ENCODE data around the gene THSD4.

- TF ChIP-seq, protein P1, sequence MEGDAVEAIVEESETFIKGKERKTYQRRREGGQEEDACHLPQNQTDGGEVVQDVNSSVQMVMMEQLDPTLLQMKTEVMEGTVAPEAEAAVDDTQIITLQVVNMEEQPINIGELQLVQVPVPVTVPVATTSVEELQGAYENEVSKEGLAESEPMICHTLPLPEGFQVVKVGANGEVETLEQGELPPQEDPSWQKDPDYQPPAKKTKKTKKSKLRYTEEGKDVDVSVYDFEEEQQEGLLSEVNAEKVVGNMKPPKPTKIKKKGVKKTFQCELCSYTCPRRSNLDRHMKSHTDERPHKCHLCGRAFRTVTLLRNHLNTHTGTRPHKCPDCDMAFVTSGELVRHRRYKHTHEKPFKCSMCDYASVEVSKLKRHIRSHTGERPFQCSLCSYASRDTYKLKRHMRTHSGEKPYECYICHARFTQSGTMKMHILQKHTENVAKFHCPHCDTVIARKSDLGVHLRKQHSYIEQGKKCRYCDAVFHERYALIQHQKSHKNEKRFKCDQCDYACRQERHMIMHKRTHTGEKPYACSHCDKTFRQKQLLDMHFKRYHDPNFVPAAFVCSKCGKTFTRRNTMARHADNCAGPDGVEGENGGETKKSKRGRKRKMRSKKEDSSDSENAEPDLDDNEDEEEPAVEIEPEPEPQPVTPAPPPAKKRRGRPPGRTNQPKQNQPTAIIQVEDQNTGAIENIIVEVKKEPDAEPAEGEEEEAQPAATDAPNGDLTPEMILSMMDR (IDR thresholded peaks at IDR 0.05; ENCODE audit: poor library complexity, severe bottlenecking) = no peak
- TF ChIP-seq EZH2 (IDR thresholded peaks at IDR 0.05; ENCODE audit: borderline replicate concordance, insufficient read depth, low read length, poor library complexity, severe bottlenecking) (no peak), TAF1 (IDR thresholded peaks at IDR 0.05; ENCODE audit: low read depth) (no peak), MXI1 (conservative IDR thresholded peaks at IDR 0.05; ENCODE audit: poor library complexity, severe bottlenecking) (no peak)
Observed at GRCh38 chr15:71713191-71713809, 598.0 kb downstream of the THSD4 start.

Data from neural cell (in vitro differentiated cells).